Measurements from ENCODE around the gene LCE5A.

LCE5A gene

DNA sequence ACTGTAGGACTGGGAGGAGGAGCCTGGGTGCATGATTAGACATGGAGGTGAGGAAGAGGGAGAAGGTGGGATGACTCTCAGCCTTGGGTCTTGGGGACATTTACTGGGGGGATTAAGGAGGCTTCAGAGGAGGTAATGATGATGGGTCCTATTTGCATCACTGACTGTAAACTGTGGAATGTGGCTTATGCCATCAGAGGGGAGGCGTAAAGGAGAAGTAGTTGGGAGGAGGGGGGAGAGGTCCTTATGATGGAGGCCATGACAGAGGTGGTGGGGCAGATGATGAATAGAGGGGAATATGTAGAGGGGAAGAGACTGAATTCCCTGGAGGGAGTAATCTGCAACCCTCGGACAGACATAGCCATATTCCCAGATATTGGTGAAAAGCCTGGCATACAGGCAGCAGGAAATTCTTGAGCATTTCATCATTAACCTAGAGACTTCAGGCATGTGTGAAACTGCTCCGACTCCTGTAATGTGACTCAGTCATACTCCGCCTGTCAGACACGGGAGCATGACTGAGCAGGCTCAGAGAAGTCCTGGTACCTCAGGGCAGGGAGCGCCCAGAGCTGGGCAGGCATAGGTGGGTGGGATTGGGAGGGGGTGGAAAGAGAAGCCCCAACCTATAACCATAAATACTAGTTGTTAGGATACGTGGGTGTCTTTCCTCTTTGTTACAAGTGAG lies 8.0 kb upstream of the LCE5A start:
- no peak for TF ChIP-seq GLIS3 (CRISPR knock-in tag; IDR thresholded peaks at IDR 0.05)
- TF ChIP-seq ZNF70 (CRISPR knock-in tag; IDR thresholded peaks at IDR 0.05), result no peak
- peak; percentile 33; the same call in 1 of the 3 replicates for ATAC-seq

GRCh38 chr1:152505083-152505482 lies 5.5 kb upstream of the LCE5A start:
- TF ChIP-seq ZNF70 (CRISPR knock-in tag; IDR thresholded peaks at IDR 0.05) (no peak), ZFP3 (CRISPR knock-in tag; IDR thresholded peaks at IDR 0.05) (no peak), RARB (CRISPR knock-in tag; IDR thresholded peaks at IDR 0.05) (no peak), BACH2 (CRISPR knock-in tag; IDR thresholded peaks at IDR 0.05; ENCODE audit: borderline replicate concordance) (no peak), CSRNP3 (CRISPR knock-in tag; IDR thresholded peaks at IDR 0.05) (no peak), PPARA (CRISPR knock-in tag; IDR thresholded peaks at IDR 0.05; ENCODE audit: borderline replicate concordance) (no peak), CSDC2 (CRISPR knock-in tag; IDR thresholded peaks at IDR 0.05) (no peak), SNAI2 (CRISPR knock-in tag; IDR thresholded peaks at IDR 0.05) (no peak), OSR1 (CRISPR knock-in tag; IDR thresholded peaks at IDR 0.05) (no peak), ZFP30 (CRISPR knock-in tag; IDR thresholded peaks at IDR 0.05) (no peak), GLIS3 (CRISPR knock-in tag; IDR thresholded peaks at IDR 0.05) (no peak)
- ATAC-seq, result no peak

DNA sequence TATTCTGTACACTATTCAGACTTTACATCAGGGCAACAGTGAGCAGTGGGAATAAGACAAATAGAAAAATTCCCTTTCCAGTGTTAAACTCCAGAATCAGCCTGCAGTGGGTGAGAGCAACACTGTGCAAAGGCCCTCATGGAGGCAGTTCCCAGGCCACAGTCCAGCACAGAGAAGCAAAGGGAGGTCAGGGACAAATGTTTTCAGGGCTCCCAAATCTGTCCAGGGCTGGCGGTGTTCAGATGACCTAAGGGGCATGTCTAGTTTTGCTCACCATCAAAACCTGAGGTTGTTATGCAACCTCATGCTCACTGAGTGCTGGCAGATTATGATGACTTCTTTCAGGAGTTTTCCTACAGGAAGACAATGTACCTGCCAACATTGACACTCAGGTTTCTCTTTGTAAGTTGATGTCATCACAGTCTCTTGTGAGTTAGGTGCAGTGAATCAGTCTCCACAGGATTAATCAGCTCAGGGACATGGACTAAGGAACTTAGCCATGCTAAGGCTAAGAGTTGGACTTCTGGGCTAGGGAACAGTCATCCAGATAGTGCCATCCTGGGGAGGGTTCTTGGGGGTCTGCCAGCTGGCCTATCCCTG lies 3.6 kb upstream of the LCE5A start:
- TF ChIP-seq ZFP3 (CRISPR knock-in tag; IDR thresholded peaks at IDR 0.05), result no peak
- TF ChIP-seq TCF4 (CRISPR knock-in tag; IDR thresholded peaks at IDR 0.05; ENCODE audit: borderline replicate concordance), result no peak
- no peak for TF ChIP-seq RARB (CRISPR knock-in tag; IDR thresholded peaks at IDR 0.05)
- no peak for TF ChIP-seq ESRRG (CRISPR knock-in tag; IDR thresholded peaks at IDR 0.05)
- no peak for TF ChIP-seq OSR1 (CRISPR knock-in tag; IDR thresholded peaks at IDR 0.05)
- no peak for TF ChIP-seq ZFP30 (CRISPR knock-in tag; IDR thresholded peaks at IDR 0.05)
- TF ChIP-seq SNAI2 (CRISPR knock-in tag; IDR thresholded peaks at IDR 0.05), result no peak
- no peak for TF ChIP-seq ARNTL (CRISPR knock-in tag; IDR thresholded peaks at IDR 0.05; ENCODE audit: borderline replicate concordance, low read depth)
- TF ChIP-seq TOX (CRISPR knock-in tag; IDR thresholded peaks at IDR 0.05; ENCODE audit: borderline replicate concordance), result no peak
- TF ChIP-seq PPARA (CRISPR knock-in tag; IDR thresholded peaks at IDR 0.05; ENCODE audit: borderline replicate concordance), result no peak
- no peak for TF ChIP-seq POU6F1 (CRISPR knock-in tag; IDR thresholded peaks at IDR 0.05; ENCODE audit: borderline replicate concordance, low read depth)
- TF ChIP-seq, protein P1, sequence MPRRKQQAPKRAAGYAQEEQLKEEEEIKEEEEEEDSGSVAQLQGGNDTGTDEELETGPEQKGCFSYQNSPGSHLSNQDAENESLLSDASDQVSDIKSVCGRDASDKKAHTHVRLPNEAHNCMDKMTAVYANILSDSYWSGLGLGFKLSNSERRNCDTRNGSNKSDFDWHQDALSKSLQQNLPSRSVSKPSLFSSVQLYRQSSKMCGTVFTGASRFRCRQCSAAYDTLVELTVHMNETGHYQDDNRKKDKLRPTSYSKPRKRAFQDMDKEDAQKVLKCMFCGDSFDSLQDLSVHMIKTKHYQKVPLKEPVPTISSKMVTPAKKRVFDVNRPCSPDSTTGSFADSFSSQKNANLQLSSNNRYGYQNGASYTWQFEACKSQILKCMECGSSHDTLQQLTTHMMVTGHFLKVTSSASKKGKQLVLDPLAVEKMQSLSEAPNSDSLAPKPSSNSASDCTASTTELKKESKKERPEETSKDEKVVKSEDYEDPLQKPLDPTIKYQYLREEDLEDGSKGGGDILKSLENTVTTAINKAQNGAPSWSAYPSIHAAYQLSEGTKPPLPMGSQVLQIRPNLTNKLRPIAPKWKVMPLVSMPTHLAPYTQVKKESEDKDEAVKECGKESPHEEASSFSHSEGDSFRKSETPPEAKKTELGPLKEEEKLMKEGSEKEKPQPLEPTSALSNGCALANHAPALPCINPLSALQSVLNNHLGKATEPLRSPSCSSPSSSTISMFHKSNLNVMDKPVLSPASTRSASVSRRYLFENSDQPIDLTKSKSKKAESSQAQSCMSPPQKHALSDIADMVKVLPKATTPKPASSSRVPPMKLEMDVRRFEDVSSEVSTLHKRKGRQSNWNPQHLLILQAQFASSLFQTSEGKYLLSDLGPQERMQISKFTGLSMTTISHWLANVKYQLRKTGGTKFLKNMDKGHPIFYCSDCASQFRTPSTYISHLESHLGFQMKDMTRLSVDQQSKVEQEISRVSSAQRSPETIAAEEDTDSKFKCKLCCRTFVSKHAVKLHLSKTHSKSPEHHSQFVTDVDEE (CRISPR knock-in tag; IDR thresholded peaks at IDR 0.05), result no peak
- ATAC-seq, result no peak

DNA sequence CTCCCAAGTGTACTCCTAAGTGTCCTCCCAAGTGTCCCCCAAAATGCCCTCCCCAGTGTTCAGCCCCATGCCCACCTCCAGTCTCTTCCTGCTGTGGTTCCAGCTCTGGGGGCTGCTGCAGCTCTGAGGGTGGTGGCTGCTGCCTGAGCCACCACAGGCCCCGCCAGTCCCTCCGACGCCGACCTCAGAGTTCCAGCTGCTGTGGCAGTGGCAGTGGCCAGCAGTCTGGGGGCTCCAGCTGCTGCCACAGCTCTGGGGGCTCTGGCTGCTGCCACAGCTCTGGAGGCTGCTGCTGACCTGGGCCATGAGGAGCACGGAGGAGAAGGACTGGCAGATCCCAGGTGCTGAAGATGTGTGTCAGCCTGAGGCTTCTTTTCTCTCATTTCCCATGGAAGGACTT lies 993 bp downstream of the LCE5A start:
- ATAC-seq, result no peak

More for the DNA sequence above, 993 bp downstream of the LCE5A start:
- no peak for TF ChIP-seq ARNTL (CRISPR knock-in tag; IDR thresholded peaks at IDR 0.05; ENCODE audit: borderline replicate concordance, low read depth)
- TF ChIP-seq CSDC2 (CRISPR knock-in tag; IDR thresholded peaks at IDR 0.05), result no peak
- TF ChIP-seq CSRNP3 (CRISPR knock-in tag; IDR thresholded peaks at IDR 0.05), result no peak
- no peak for TF ChIP-seq PPARA (CRISPR knock-in tag; IDR thresholded peaks at IDR 0.05; ENCODE audit: borderline replicate concordance)
- no peak for TF ChIP-seq CREB5 (CRISPR knock-in tag; IDR thresholded peaks at IDR 0.05; ENCODE audit: low read depth)
- no peak for TF ChIP-seq GLIS3 (CRISPR knock-in tag; IDR thresholded peaks at IDR 0.05)
- no peak for TF ChIP-seq RARB (CRISPR knock-in tag; IDR thresholded peaks at IDR 0.05)

All from SK-N-SH treated with all-trans-retinoic acid at 6 μM for 48 hours (cell line).